ENCODE measurements around the gene BRPF1. TPM values are rescaled to one million over a fixed set of nuclear protein-coding genes. Genes with fewer than 3 reads are reported as not detected.
A peak's percentile ranks its signal among the peaks of the same experiment; 100 is the strongest.

BRPF1 gene
- total RNA-seq, 6 experiments from 2014 or later = 3.5 to 5.4 (median 5.1) TPM

- Histone ChIP-seq H3K4me3 (peak within 1 kb of the TSS; percentile 78 to 94 (median 84)), H3K9me3 (no peaks in the 10 kb centered on the region), H3K36me3 (peaks cover 0 to 26% (median 9%) of the 10 kb centered on the region in 4 donors), H3K27ac (peak within 1 kb of the TSS; percentile 92 to 99 (median 99)), H3K27me3 (no peaks in the 10 kb centered on the region), H3K4me1 (peaks cover 0 to 14% (median 8%) of the 10 kb centered on the region in 4 donors)
- DNase-seq (peak; percentile 94 to 95 (median 95)), ATAC-seq (peak; percentile 93 to 95 (median 94))
- 0% methylated on average over 23 of the region's 65 CpGs for WGBS (ENCODE audit: insufficient coverage, low coverage, low lambda C conversion rate, missing lambda C conversion rate)
- intact Hi-C loops (cut with DNase I) = no loop called here
- peak; percentile 71 for TF ChIP-seq POLR2A (IDR thresholded peaks at IDR 0.05)
- no peak for TF ChIP-seq CTCF (IDR thresholded peaks at IDR 0.05)
Measured at GRCh38 chr3:9792405-9793160, 61.0 kb downstream of the BRPF1 start, which contains the start of the genes ARPC4 and TADA3. Gene ARPC4, plus strand, starts transcription at chr3:9793082. Its CDS starts 40 bp downstream, at chr3:9793122. Gene TADA3, minus strand, starts transcription at chr3:9792473. Its CDS starts 1,007 bp downstream, at chr3:9791466.

GRCh38 chr3:9793161-9793781 lies 61.7 kb downstream of the BRPF1 start:
- Histone ChIP-seq H3K9me3 (no peaks in the 10 kb centered on the region), H3K4me3 (peak overlapping the region; percentile 78 to 94 (median 84)), H3K4me1 (peaks cover 0 to 14% (median 8%) of the 10 kb centered on the region in 4 donors), H3K27me3 (no peaks in the 10 kb centered on the region), H3K27ac (peak overlapping the region; percentile 92 to 99 (median 99)), H3K36me3 (peaks cover 0 to 32% (median 13%) of the 10 kb centered on the region in 4 donors)
- intact Hi-C loops (cut with DNase I) = no loop called here
- ATAC-seq (peak; percentile 0 to 10 (median 7)), DNase-seq (no peak)
- TF ChIP-seq CTCF (IDR thresholded peaks at IDR 0.05) (no peak), POLR2A (IDR thresholded peaks at IDR 0.05) (no peak)
- WGBS (ENCODE audit: insufficient coverage, low coverage, low lambda C conversion rate, missing lambda C conversion rate) = under 1% methylated on average over 21 of the region's 23 CpGs

GRCh38 chr3:9794400-9794799 lies 62.9 kb downstream of the BRPF1 start:
- Histone ChIP-seq H3K27ac (no peak overlapping the region), H3K4me1 (peaks cover 0 to 14% (median 8%) of the 10 kb centered on the region in 4 donors), H3K36me3 (peaks cover 0 to 34% (median 21%) of the 10 kb centered on the region in 4 donors), H3K4me3 (no peak overlapping the region), H3K27me3 (no peaks in the 10 kb centered on the region), H3K9me3 (no peaks in the 10 kb centered on the region)
- no peak for DNase-seq
- intact Hi-C loops (cut with DNase I) = no loop called here
- TF ChIP-seq POLR2A (IDR thresholded peaks at IDR 0.05) (no peak), CTCF (IDR thresholded peaks at IDR 0.05) (no peak)
- ATAC-seq = no peak
- WGBS (ENCODE audit: insufficient coverage, low coverage, low lambda C conversion rate, missing lambda C conversion rate) = 88% methylated on average over 7 of the region's 11 CpGs

GRCh38 chr3:9795207-9795606 lies 63.7 kb downstream of the BRPF1 start:
- Histone ChIP-seq H3K27me3 (no peaks in the 10 kb centered on the region), H3K9me3 (no peaks in the 10 kb centered on the region), H3K36me3 (peaks cover 5 to 34% (median 25%) of the 10 kb centered on the region in 4 donors)

More at GRCh38 chr3:9795207-9795606, 63.7 kb downstream of the BRPF1 start:
- 62% methylated on average over 4 of the region's 5 CpGs for WGBS (ENCODE audit: insufficient coverage, low coverage, low lambda C conversion rate, missing lambda C conversion rate)
- no peak overlapping the region for H3K27ac ChIP-seq
- TF ChIP-seq POLR2A (IDR thresholded peaks at IDR 0.05) = no peak
- TF ChIP-seq CTCF (IDR thresholded peaks at IDR 0.05) = no peak
- intact Hi-C loops (cut with DNase I) = no loop called here
- peaks cover 0 to 14% (median 8%) of the 10 kb centered on the region in 4 donors for H3K4me1 ChIP-seq
- H3K4me3 ChIP-seq = no peak overlapping the region
- DNase-seq (no peak), ATAC-seq (no peak)

Measured in right lobe of liver (tissue), 6 donors.